ENCODE results near the gene UTS2R.

UTS2R gene

DNA sequence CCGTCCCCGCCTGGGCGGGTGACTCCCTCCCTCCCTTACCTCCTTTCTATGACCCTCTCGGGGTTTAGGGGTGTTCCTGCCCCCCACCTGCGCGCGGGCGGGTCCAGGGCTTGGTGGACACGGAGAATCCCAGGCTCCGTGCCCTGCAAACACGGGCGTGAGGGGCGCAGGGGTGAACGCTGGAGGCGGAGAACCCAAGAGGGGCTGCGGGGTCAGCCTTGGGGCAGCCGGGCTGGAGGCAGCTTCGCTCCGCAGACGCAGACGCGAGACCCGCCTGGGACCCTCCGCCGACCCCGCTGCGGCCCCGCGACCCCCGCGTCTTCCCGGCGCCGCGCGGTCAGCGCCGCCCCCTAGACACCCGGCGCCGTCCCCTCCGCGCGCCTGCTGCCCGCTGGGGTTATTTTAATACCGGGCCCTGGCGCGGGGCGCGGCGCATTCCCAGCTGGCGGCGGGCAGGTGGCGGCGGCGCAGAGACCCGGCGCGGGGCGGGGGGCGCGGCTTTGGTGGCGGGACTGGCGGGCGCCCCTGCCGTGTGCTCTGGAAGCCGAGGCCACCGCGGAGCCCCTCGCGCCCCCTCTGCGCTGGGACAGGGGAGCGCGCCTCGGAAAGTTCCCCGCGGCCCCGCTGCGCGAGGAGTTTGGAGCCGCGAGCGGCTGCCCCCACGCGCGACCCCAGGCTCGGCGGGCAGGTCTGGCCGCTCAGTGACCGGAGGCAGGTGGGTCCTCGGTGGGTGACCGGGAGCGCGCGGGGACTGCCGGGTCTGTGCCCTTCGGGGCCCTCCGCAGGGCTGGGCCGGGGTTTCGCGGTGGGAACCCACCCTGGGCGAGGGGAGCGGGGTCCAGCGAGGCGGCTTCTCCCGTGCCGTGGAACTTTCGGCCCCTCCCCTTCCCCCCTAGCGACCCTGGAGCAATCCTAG, at the start of gene UTS2R:
UTS2R (plus strand) TSS at position 433 of the 916 bp plus-strand sequence. CDS start 2,560 bp downstream, outside the sequence.
- DNase-seq, result no peak
- ATAC-seq, result no peak

DNA sequence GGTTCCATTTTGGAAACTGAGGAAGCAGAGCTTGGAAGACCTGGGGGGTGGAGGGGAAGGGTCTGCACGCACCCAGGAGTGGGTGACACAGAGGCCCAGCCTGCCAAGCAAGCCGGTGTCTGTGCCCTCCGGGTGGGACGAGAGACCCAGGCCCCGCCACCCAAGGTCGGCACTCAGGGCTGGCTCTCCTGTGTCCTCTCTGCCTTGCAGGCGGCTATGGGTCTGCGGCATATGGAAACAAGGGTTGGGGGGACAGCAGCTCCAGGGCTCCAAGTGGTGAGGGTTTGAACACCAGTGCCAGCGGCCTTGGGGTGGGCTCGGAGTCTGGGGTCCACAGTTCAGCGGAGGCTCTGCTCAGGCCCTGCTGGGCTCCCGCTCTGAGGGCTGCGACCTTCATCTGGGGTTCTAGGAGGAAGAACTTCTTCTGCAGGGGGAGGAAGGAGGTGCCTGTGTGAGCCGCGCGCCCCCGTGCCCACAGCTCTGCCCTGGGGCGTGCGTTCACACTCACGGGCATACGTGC, 49.6 kb upstream of the UTS2R start:
- ATAC-seq (no peak), DNase-seq (no peak)

DNA sequence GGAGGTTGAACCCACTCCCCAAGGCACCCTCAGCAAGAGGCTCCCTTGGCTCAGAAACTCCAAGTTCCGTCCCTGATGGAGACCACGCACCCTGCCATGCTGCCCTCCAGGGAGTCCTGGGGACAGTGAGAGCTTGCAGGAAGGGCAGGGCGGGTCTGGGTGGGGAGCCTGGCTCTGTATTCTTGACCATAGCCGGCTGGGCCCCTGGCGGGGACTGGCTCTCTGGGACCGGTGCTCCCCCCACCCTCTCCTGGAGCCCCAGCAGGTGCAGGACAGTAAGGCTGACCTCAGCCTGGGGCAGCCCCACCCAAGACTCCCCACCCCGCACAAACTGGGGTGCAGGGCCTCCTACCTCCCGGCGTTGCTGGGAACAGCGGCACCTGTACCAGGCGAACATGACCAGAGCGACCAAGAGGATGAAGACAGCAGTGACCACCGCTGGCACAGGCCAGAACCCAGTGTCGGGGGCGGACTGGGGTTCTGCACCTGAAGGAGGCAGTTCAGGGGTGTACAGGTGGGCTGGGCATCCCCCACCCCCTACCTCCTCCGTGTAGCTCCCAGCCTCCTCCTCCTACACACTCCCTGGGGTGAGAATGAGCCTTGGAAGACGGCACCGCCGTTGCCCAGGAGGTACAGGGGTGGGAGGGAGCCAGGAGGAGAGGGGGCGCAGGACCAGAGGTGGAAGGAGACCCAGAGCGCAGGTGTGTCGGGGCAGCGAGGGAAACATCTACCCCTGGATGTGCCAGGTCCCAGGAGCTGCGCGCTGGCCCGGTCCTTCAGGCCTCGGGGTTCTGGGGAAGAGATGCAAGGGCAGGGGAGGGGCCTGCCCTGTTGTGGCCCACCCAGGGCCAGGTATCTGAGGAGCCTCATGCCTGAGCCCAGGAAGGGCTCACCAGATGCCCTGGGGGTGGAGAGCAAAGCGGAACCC, 48.8 kb upstream of the UTS2R start:
- DNase-seq (no peak), ATAC-seq (no peak)

DNA sequence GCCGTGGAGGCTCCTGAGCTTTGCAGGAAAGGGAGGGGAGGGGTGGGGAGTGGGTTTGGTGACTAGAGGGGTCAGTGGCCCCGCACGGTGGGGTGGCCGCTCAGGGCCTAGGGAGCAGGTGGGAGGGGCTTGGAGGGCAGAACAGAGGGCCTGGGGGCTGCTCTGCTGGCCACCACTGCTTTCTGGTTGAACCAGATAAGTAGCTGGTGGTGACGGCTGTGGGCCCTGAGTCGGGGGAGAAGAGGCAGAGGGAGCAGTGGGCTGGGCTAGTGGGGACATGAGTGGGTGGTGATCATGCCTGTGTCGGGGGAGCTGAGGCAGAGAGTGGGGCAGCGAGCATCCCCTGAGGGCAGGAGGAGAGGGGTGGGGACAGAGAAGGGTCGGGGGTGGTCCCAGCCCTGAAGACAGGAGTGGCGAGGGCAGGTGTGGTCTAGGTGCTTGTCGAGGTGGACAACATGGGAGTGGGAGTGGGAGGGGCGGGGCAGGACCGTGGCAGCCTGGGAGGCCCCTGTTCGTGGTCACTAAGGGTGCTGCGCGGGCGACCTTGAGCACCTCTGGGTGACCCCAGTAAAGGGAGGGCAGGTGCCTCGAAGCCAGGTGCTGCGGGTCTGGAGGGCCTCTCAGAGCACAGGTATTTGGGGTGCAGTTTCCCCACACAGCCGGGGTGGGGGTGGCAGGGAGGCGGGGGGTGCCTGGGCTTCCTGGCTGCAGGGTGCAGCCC, 47.9 kb upstream of the UTS2R start:
- DNase-seq (no peak), ATAC-seq (no peak)

DNA sequence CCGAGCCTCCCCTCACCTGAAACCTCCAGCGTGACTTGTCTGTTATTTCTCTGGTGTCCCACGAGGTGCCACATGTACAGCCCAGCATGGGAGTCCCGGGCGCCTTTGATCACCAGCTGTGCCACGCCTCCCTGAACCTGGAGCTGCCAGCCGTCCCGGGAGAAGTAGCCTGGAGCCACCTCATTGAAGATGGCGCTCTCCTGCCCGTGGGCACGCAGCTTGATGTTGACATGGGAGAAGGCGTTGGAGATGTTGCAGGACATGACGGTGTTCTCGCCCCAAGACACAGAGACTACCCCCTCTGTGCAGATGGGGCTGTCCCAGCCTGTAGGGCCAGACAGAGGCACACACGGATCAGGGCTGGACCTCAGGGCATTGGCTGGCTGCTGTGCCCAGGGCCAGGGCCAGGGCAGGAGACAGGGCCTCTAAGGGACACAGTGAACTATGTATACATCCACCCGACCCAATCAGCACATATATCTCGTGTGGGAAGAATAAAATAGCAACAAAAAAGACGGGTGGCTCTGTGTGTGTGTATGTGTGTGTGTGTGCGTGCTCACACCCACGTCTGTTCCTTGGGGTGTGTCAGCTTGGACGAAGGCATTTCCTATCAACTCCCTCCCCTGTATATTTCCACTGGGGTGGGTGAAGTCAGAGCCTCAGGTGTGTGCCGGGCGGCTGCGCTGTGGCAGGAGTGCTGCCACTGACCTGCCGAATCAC, 46.8 kb upstream of the UTS2R start:
- ATAC-seq (no peak), DNase-seq (no peak)

DNA sequence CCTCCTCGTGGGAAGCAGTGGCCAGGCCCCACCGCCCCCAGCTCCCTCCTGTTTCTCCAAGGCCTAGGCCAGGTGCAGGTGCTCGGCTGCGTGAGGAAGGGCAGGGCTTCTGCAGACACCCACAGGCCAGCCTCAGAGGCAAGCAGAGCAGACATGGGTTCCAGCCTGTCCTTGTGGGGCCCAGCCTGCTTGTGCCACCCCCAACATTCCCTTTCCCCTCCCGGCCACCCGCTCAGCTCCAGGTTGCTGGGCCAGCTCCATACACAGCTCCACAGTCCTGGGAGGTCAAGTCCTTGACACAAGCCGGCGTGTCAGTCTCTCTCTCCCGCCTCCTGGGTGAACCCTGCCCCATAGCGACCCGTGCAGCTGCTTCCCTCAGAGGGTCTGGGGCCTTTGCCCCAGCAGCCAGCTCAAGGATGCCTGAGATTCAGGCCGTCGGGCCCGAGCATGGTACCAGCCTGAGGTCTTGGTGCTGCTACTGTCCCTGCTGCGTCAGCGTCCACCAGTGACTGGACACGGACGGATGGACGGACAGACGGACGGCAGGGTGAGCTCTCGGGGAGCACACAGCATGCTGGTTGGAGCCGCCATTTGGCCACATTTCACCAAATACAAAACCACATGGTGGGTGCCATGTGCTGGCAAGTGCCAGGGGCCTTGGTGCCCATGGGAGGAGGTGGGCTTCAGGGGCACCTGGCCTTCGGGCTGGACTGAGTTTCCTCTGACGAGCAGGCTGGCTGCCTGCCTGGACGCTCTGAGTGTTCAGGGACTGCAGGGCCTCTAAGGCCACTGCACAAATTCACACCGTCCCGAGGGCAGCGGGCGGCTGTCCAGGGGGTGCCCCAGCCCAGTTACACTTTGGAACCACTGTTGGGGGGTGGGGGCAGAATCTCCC, 46.0 kb upstream of the UTS2R start:
- DNase-seq, result no peak
- ATAC-seq, result no peak

DNA sequence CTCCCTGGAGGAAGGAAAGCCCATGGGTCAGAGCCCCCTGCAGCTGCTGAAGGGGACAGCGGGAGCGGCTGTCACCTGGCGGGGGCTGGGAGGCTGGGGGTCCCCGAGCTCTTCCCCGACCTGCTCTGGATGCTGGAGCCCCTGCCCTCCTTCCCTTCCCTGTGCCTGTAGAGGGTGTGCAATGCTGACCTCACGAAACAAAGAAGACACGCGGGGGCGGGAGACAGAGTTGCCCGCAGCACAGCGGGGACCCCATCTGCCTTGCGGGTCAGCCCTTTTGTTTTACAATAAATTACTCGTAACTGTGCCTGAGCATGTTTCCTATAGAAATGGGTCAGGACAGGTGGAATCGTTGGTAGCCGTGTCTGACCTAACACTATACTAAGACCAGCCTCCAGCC, 44.3 kb upstream of the UTS2R start:
- no peak for DNase-seq

DNA sequence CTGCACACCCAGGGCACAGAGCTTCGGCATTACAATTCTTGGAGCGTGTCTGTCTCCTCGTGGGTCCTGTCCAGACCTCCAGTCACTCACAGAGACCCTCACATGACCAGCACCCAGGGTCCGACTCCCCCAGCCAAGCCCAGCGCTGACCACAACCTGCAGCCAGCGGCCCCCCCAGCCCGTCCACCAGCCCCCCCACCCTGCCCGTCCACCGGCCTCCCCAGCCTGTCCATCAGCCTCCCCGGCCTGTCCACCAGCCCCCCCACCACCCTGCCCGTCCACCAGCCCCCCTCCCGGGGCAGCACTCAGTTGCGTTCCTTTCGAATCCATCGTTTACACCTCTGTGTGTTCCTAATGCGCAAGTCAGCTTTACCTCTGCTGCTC, 43.8 kb upstream of the UTS2R start:
- no peak for DNase-seq
- no peak for ATAC-seq

More for the DNA sequence above, 44.3 kb upstream of the UTS2R start:
- no peak for ATAC-seq

DNA sequence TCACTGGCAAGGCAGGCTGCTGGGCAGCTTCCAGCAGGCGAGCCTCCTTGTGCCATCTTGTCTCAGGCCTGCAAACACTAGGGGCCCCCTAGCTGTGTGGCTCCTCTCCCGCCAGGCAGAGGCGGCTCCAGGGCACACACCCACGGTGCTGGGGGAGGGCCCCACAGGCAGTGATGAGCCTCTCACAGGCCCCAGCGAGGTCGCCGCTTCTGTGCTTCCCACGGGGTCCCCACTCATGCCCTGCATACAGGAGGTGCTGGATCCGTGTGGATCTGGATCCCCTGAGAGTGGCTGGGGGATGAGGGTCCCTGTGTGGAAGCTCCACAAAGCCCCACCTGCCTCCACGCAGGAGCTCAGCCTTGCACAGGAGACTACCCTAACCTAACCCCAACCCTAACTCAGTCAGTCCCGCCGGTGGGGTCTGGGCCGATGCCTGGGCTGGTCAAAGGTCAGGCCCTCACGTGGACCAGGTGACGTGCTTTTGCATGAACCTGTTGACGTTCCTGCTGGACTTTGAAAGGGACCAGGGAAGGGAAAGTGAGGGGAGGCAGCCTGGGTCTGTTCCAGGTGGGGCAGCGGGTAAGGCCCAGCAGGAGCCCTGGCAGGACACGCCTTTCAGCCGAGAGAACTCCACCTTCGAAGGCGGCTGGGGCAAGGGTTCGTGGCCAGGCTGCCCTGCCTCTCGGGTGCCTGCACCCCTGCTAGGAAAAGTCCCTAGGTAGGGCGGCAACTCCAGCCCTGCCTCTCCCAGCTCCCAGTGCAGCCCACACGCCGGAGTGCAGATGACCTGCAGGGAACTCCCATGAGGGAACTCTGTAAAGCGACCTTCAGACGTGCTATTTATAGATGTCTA, 43.2 kb upstream of the UTS2R start:
- ATAC-seq (no peak), DNase-seq (no peak)

DNA sequence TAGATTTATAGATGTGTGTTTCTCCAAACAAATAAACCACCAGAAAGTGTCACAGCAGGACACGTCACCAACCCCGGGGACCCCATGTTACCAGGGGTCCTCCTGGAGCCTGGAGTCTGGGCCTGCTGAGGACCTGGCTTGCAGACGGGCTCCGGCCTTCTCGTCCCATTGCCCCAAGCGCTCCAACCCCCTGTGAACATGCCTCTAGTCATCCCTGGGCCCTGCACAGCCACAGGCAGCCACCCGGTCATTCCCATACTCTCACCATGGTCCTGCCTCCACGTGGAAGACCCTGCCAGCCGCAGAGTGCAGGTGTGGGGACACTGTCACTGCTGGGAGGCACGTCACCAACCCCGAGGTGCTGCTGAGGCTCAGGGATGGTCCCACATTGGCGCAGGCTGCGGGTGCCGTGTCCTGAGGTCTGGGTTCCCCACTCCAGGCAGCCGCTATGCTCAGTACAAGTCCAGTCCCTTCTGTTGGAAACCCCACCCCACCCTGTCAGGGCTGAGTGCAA, 42.5 kb upstream of the UTS2R start:
- no peak for ATAC-seq
- DNase-seq, result no peak

DNA sequence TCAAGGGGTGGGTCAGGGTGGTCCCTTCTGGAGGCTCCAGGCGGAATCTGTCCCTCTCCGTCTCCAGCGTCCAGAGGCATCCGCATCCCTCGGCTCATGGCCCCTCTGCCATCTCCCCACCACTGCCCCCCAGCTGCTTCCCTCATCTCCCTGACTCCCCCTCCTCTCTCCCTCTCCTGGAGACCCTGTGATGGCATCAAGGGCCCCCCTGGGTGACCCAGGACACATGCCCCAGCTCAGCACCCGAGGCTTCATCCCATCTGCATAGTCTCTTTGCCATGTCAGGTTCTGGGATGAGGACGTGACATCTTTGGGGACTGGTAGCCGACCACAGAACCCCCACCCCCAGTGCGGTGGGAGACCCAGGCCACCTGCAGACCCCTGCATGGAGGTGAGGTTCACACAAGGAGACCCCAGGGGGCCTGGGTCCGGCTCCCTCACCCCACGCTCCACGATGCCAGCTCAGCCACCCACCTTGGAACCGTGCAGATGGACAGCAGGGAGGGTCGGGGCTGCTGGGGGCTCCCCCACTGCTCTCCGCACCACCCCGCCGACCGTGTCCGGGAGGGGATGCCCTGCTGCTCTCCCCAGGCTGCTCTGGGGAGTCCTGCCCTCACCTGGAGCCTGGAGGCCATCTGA, 41.8 kb upstream of the UTS2R start:
- no peak for ATAC-seq
- DNase-seq, result no peak

DNA sequence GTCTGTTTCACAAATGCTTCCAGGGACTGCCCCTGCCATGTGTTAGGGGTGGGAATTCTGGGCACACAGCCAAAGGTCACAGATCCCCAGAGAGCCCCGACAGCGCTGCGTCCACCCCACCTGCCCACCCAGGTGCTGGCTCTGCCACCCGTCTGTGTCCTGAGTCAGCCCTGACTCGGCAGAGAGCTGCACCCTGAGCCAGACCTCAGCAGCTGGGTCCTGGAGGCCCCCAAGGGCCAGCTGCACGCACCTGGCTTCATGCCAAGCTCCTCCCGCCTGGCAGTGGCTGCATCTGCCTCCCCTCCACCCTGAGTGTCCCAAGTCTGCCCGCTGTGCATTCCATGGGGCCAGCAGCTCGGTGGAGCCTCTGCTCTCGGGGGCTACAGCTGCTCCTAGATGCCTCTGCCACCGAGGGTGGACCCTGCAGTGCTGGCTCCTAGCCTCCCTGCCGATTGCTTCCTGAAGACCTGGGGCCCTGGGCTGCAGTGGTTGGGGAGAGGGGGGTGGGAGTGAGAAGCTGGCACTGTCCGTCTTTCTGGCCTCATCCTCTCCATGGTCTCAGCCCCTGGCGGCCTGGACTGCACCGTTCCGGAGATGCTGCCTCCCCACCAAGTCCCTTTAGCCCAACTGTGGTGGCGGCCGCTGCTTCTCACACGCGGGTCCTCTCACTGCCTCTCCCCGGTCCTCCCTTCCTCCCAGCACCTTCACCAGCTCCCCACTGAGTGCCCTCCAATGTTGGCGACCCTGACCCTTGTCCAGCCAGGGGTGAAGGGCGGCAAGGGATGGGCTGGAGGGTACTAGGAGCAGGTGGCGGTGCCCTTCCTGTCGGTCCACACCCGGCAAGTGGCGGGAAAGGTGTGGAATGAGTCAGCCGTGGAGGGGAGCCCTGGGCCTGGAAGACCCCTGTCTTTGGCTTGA, 41.0 kb upstream of the UTS2R start:
- ATAC-seq (no peak), DNase-seq (no peak)

DNA sequence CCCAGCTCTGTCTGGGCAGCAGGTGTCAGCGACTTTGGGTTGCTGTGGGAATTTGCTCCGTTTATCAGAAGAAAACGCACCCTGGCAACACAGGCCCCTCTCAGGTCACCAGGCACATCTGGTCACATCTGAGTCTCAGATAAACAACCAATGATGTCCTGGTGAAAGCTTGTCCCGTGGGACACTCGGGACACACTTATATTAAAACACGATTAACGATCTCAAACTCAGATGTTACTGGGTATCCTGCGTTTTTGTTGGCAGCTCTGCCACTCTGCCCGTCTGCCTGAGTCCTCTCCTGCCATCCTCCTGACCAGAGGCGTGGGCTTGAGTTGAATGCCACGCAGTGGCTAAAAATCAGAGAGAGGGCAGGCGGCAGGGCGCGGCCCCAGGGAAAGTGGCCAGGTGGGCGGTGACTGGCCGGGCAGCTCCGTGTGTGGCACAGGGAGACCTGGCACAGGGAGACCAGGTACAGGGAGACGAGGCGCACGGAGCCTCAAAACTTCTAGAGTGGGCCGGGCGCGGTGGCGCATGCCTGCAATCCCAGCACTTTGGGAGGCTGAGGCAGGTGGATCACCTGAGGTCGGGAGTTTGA, 40.1 kb upstream of the UTS2R start:
- ATAC-seq (no peak), DNase-seq (no peak)

DNA sequence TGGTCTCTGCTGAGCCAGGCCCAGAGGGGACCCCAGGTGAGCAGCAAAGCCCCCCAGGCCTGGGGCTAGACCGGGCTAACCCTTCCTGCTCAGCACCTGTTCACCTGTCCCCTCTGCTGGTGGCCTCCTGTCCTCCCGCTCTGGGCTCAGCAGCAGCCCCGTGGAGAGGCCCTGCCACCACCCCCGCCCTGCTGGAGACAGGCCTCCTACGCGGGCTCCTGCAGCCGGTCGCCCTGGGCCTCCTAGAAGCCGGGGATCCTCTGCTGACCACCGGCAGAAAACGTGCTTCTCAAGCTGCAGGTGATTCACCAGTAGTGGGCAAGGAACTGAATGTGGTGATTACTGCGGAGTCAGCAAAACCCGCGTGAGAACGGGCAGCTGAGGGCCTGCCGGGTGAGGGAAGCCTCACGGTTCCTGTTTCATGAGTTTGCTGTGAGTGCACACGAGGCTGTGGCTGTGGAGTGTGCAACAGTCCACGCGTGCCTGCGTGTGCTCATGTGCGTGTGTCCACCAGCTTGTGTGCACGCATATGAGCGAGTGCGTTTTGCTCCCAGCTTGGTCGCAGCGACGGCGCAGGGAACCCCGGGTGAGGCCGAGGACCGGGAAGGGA, 38.8 kb upstream of the UTS2R start:
- DNase-seq (peak; percentile 37), ATAC-seq (no peak)

DNA sequence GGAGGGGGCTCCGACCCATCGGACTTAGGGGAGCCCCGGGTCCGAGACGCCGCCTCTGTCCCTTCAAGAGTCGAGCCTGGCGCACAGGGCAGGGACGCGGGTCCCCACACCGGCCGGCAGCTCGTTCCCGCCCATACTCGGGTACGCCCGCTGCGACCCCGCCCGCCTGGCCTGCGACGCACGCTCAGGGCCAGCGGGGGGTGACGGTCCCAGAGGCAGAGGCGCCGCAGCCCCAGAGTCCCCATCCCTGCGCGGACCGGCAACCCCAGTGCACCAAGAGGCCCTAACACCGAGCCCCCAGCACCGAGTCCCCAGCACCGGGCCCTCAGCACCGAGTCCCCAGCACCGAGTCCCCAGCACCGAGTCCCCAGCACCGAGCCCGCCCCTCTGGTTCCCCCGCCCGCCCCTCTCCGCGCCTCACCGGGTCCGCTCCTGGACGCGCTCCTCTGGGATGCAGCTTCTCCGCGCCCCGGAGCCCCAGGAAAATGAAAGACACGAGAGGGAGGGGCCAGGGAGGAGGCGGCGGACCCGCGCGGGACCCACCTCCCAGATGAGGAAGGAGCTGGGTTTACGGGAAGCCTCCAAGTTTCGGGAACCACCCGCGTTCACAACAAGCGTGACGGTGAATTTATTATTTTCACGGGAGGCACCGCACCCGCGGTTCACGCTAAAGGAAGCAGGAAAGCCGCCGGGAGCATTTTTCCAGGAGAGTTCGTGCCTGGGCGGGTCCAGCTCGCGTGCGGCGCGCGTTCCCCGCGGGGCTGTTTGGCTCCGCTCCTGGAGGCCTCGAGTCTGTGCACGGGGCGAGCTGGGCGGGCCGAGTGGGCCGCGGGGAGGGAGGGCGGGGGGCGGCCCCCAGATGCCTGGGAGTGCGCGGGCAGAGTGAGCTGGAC, 38.0 kb upstream of the UTS2R start, which contains the start of gene SECTM1:
SECTM1 (minus strand) TSS at position 488 of the 893 bp plus-strand sequence. CDS start 6,526 bp downstream, outside the sequence.
- no peak for DNase-seq
- ATAC-seq, result peak; percentile 24
